Ovary (tissue), 9 donors: ENCODE data around the gene FZD2. TPM values are rescaled to one million over a fixed set of nuclear protein-coding genes. Genes with fewer than 3 reads are reported as not detected.

Experiments used
- DNase-seq, 5 donors: peaks; one replicate each; pipeline ENCODE4 v3.0.0-alpha.2; 2019 to 2020
- H3K27ac ChIP-seq, 2 donors: fragments of 200-600 bp; one replicate each; pipeline versions ENCODE4 v1.5.1 to v1.8.0; 2019 to 2022
- H3K27me3 ChIP-seq: fragments of 200-600 bp; one replicate; pipeline ENCODE4 v1.8.0; 2022
- H3K36me3 ChIP-seq: fragments of 200-600 bp; sonication (generic); one replicate; pipeline ENCODE4 v1.5.1; 2019
- H3K4me1 ChIP-seq: one replicate; pipeline ENCODE4 v1.8.1; 2013; ENCODE audit warnings: mild to moderate bottlenecking, moderate library complexity; ENCODE audit not compliant: insufficient read depth
- H3K4me3 ChIP-seq: fragments of 200-600 bp; sonication (generic); one replicate; pipeline ENCODE4 v1.5.1; 2017
- H3K9me3 ChIP-seq, 2 donors: fragments of 200-600 bp in 1 of 2; sonication (generic) in 1 of 2; one replicate each; pipeline versions ENCODE4 v1.5.1 to v1.8.1; 2013 to 2019; ENCODE audit warnings: mild to moderate bottlenecking in 1 of 2, moderate library complexity in 1 of 2
- EP300 ChIP-seq: sonication (generic); formaldehyde crosslinking; IDR thresholded peaks from one replicate; pipeline ENCODE4 v1.6.1; 2017; ENCODE audit warnings: antibody characterized with exemption
- POLR2A ChIP-seq: fragments of 450-650 bp; IDR thresholded peaks from one replicate; pipeline ENCODE4 v1.6.1; 2017; ENCODE audit warnings: antibody characterized with exemption, mild to moderate bottlenecking, moderate library complexity
- WGBS, 3 donors: extraction: QIAGEN DNeasy Blood & Tissue Kit in 1 of 3; methylation state at CpG; one replicate each; pipeline versions ENCODE4 v1.1.5 to v1.1.7; 2013 to 2017; 5-methylcytosine and 5-hydroxymethylcytosine counted together
- intact Hi-C, 4 donors: fragments of 100-400 bp; cut with DNase I; formaldehyde crosslinking; loops; one replicate each; pipeline versions ENCODE4 v1.11.0 to v1.15.1; 2022 to 2023
- polyA plus RNA-seq, 2 donors: library from polyadenylated mRNA; stranded (reverse); fragments of 200-250 nt in 1 of 2; fragments of 350-450 nt in 1 of 2; fragmentation: Illumina TruSeq in 1 of 2; extraction: RNeasy Lipid Tissue Mini Kit (QIAGEN cat#74804) in 1 of 2; gene quantifications; one replicate each; pipeline ENCODE4 v1.2.3, GENCODE V29; 2013 to 2014
- total RNA-seq, 7 donors: library from RNA; depleted of rRNA in 2 of 7; stranded (reverse); fragments of >200 nt in 2 of 7; fragmentation: NEBNext Ultra II Directional in 3 of 7; extraction: Animal tissue kit (Norgen Biotek cat#: 25700) in 3 of 7; gene quantifications; one replicate each; pipeline versions ENCODE4 v1.1.0 to v1.2.4, GENCODE V29; 2016 to 2023
- TF ChIP-seq, protein P1 (sequence below), 3 donors: fragments of 450-650 bp in 2 of 3; fragments of 200-600 bp in 1 of 3; IDR thresholded peaks; one replicate each; pipeline versions ENCODE4 v1.5.1 to v1.8.0; 2016 to 2022; ENCODE audit warnings: antibody characterized with exemption in 3 of 3, mild to moderate bottlenecking in 1 of 3
- donor health status: DM: no; HTN: no; CAD: no; lungs with moderate emphysema.
- donor health status: DM: no; HTN: no; CAD: no.
- donor health status: Bipolar disorder and iron deficiency.
- donor health status: DM: yes; HTN: yes; CAD: no.
- donor health status: DM: no; HTN: no; CAD: no.
- donor health status: DM: yes; HTN: yes; CAD: no.

Gene FZD2
- total and polyA plus RNA-seq, 9 donors = 0.08 to 12.5 (median 8.7) TPM

DNA sequence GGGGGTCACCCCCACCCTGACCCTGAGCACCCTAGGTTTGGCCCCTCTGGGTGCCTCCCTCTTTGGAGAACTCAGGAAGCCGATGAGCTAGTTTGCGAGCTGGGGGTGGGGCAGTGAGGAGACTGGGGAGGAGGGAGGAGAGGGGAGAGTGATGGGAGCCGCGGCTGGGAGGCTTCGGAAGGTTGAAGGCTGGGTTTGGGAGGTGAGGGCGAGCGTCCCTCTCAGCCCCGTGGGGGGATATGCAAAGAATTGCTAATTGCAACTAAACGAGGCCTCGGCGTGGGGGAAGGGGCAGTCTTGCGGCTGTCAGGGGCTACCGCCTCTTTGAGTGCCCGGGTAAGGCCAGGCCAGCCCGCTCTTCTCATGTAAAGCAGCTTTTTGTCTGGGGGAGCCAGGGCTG lies 17.6 kb upstream of the FZD2 start:
- intact Hi-C loops = no loop called here
- Histone ChIP-seq H3K9me3 (no peaks in the 10 kb centered on the region), H3K4me1 (peaks cover 7% of the 10 kb centered on the region), H3K36me3 (no peaks in the 10 kb centered on the region), H3K27me3 (no peaks in the 10 kb centered on the region), H3K27ac (no peak overlapping the region), H3K4me3 (no peak overlapping the region)
- no peak for DNase-seq
- WGBS, 3 donors = 45 to 61% (median 55%) methylated on average over 15 of the region's 15 CpGs
- TF ChIP-seq, protein P1, sequence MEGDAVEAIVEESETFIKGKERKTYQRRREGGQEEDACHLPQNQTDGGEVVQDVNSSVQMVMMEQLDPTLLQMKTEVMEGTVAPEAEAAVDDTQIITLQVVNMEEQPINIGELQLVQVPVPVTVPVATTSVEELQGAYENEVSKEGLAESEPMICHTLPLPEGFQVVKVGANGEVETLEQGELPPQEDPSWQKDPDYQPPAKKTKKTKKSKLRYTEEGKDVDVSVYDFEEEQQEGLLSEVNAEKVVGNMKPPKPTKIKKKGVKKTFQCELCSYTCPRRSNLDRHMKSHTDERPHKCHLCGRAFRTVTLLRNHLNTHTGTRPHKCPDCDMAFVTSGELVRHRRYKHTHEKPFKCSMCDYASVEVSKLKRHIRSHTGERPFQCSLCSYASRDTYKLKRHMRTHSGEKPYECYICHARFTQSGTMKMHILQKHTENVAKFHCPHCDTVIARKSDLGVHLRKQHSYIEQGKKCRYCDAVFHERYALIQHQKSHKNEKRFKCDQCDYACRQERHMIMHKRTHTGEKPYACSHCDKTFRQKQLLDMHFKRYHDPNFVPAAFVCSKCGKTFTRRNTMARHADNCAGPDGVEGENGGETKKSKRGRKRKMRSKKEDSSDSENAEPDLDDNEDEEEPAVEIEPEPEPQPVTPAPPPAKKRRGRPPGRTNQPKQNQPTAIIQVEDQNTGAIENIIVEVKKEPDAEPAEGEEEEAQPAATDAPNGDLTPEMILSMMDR (IDR thresholded peaks at IDR 0.05) = no peak
- TF ChIP-seq POLR2A (no peak), EP300 (no peak)

DNA sequence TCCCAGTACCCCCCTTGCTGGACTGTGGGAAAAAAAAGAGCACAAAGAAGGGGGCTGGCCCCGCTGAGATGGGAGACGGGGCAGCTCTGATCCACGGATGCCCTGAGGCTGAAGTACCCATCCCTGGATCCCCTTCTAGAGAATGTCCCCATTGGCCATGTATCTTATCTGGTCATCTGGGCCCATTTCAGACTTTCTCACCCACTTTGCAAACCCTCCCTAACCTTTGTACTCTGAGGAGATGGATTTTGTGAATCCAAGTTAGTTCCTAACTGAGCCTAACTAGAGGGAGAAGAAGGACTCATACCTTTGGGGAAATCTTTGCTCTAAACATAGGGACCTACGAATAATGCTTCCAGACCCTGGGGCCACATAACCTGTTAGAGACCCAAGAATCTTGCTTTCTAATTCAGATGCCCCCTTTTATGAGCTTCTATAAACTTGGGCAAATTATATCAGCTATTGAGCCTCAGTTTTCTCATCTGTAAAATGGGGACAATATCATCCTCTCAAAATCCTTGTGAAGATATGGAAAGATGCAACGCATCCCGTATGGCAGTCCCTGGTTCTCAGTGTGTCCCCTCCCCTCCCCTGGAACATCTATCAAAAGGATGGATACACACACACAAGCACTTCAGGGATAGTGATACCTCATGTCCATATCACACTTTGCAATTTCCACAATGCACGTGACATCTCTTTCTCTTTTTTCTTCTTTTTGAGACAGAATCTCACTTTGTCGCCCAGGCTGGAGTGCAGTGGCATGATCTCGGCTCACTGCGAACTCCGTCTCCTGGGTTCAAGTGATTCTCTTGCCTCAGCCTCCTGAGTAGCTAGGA lies 16.8 kb upstream of the FZD2 start:
- no peaks in the 10 kb centered on the region for H3K27me3 ChIP-seq
- WGBS, 3 donors = 87 to 93% (median 92%) methylated on average over 11 of the region's 11 CpGs
- no peaks in the 10 kb centered on the region for H3K9me3 ChIP-seq

DNA sequence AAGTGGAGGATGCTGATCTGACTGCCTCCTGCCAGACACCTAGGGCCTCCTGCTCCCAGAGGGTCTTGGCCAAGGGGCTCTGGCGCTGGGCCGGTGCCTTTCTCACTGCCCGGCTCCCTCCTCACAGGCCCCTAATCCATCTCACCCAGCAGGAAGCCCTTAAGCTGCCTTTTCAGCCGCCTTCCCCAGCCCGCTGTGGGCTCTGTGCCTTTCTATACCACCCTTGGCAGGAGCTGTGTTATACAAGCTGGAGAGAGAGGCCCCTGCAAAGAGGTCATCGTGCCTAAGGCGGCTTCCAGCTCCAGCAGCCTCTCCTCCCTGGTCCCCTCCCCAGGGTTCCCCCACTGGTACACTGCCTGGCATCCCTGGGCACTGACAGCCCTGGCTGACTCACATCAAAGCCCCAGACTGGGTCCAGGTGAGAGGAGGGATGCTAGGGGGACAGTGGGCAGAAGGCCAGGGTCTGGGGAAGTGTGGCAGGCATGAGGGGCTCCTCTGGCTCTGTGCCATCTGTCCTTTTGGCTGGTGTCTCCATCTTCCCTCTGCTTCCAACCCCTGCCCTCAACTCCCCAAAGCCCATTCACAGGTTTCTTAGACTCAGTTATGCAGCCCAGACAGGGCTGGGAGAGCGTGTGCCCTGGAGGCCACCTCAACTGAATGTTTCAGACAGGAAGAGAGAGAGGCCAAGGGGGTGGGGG lies 15.3 kb upstream of the FZD2 start:
- no peaks in the 10 kb centered on the region for H3K4me1 ChIP-seq
- peak in 1 of 5 donors; percentile 20 for DNase-seq
- no peak overlapping the region for H3K4me3 ChIP-seq
- no peak for TF ChIP-seq POLR2A
- TF ChIP-seq EP300 = no peak
- TF ChIP-seq, protein P1 (IDR thresholded peaks at IDR 0.05) = no peak
- intact Hi-C loops = no loop called here
- 67 to 81% (median 73%) methylated on average over 8 of the region's 8 CpGs for WGBS, 3 donors
- H3K27ac ChIP-seq = no peak overlapping the region
- no peaks in the 10 kb centered on the region for H3K27me3 ChIP-seq
- no peaks in the 10 kb centered on the region for H3K9me3 ChIP-seq
- no peaks in the 10 kb centered on the region for H3K36me3 ChIP-seq

More for the DNA sequence above, 16.8 kb upstream of the FZD2 start:
- Histone ChIP-seq H3K4me3 (no peak overlapping the region), H3K4me1 (peaks cover 7% of the 10 kb centered on the region), H3K27ac (no peak overlapping the region), H3K36me3 (no peaks in the 10 kb centered on the region)
- intact Hi-C loops = no loop called here
- TF ChIP-seq POLR2A = no peak
- no peak for TF ChIP-seq EP300
- TF ChIP-seq, protein P1 (IDR thresholded peaks at IDR 0.05) = no peak
- DNase-seq = no peak

DNA sequence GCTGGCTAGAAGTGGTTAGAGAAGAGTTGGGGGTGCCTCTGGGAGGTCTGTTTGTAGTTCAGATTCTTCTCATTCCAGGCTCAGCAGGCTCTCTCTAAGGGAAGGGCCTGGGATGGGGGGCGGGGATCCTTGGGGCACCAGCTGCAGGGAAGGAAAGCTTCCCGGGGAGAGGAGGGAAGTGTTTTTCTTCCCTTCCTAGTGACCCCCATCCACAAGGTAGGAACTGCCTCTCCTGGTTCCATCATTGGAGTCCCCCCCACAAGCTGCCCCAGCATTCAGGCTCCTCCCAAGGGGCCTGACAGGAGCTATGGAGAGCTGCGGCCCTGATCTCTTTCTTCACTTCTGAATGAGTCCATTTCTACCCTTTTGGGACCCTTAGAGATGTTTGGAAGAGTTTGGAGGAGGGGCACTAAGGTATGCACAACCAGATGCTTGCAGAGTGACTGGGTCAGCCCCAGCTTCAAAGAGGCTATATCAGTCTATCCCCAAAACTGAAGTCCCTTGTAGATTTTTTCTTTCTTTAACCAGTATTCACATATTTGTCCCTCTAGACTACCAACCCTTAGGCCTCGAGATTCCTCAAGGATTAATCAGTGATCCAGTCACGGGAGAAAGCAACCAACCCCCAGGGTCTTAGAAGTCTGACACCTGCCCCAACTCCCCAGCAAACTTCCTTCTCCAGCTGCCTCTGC lies 13.9 kb upstream of the FZD2 start:
- no peaks in the 10 kb centered on the region for H3K27me3 ChIP-seq
- WGBS, 3 donors = 19 to 22% (median 19%) methylated on average over 5 of the region's 5 CpGs
- H3K9me3 ChIP-seq = no peaks in the 10 kb centered on the region
- H3K27ac ChIP-seq = no peak overlapping the region
- H3K4me3 ChIP-seq = no peak overlapping the region
- H3K4me1 ChIP-seq = no peaks in the 10 kb centered on the region
- no peak for TF ChIP-seq POLR2A
- TF ChIP-seq EP300 = no peak
- TF ChIP-seq, protein P1 (IDR thresholded peaks at IDR 0.05) = no peak
- peak in 2 of 5 donors; percentile 18 to 42 for DNase-seq
- intact Hi-C loops = no loop called here
- no peaks in the 10 kb centered on the region for H3K36me3 ChIP-seq
